ENCODE data around the gene VWDE. TPM values are rescaled to one million over a fixed set of nuclear protein-coding genes. Genes with fewer than 3 reads are reported as not detected.

The VWDE gene
- total RNA-seq, 1 experiment from 2014 or later = 13.7 TPM

DNA sequence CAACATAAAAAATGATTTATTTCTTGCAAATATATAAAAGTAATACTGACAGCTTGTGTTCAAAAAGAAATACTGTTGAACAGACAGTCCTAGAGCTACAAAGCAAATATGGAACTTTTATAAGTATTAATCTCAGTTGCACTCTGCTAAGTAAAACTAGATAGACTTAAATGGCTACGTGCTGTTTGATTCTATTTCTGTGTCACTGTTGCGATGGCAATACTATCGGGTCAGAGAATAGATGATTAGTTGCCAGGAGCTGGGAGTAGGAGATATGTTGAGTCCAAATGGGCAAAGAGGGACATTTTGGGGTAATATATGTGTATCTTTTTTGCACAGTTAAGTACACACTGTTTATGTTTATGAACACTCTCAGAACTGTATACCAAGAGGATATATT, 41.1 kb upstream of the VWDE start (continued):
- TF ChIP-seq TCF7L2 (IDR thresholded peaks at IDR 0.05; ENCODE audit: borderline replicate concordance, extremely low read depth, insufficient read depth, insufficient read length) (no peak), ELF1 (IDR thresholded peaks at IDR 0.05; ENCODE audit: borderline replicate concordance, low read depth) (no peak), SRF (IDR thresholded peaks at IDR 0.05; ENCODE audit: low read depth) (no peak)
- TF ChIP-seq, protein P1, sequence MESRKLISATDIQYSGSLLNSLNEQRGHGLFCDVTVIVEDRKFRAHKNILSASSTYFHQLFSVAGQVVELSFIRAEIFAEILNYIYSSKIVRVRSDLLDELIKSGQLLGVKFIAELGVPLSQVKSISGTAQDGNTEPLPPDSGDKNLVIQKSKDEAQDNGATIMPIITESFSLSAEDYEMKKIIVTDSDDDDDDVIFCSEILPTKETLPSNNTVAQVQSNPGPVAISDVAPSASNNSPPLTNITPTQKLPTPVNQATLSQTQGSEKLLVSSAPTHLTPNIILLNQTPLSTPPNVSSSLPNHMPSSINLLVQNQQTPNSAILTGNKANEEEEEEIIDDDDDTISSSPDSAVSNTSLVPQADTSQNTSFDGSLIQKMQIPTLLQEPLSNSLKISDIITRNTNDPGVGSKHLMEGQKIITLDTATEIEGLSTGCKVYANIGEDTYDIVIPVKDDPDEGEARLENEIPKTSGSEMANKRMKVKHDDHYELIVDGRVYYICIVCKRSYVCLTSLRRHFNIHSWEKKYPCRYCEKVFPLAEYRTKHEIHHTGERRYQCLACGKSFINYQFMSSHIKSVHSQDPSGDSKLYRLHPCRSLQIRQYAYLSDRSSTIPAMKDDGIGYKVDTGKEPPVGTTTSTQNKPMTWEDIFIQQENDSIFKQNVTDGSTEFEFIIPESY (IDR thresholded peaks at IDR 0.05; ENCODE audit: extremely low read depth, insufficient replicate concordance, low read length) = no peak
- TF ChIP-seq, protein P2, sequence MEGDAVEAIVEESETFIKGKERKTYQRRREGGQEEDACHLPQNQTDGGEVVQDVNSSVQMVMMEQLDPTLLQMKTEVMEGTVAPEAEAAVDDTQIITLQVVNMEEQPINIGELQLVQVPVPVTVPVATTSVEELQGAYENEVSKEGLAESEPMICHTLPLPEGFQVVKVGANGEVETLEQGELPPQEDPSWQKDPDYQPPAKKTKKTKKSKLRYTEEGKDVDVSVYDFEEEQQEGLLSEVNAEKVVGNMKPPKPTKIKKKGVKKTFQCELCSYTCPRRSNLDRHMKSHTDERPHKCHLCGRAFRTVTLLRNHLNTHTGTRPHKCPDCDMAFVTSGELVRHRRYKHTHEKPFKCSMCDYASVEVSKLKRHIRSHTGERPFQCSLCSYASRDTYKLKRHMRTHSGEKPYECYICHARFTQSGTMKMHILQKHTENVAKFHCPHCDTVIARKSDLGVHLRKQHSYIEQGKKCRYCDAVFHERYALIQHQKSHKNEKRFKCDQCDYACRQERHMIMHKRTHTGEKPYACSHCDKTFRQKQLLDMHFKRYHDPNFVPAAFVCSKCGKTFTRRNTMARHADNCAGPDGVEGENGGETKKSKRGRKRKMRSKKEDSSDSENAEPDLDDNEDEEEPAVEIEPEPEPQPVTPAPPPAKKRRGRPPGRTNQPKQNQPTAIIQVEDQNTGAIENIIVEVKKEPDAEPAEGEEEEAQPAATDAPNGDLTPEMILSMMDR (IDR thresholded peaks at IDR 0.05 in 2 of 3, conservative IDR thresholded peaks at IDR 0.05 in 1 of 3; ENCODE audit: borderline replicate concordance in 1 of 3, insufficient read depth in 1 of 3, low read depth in 2 of 3, low read length in 2 of 3) = no peak

DNA sequence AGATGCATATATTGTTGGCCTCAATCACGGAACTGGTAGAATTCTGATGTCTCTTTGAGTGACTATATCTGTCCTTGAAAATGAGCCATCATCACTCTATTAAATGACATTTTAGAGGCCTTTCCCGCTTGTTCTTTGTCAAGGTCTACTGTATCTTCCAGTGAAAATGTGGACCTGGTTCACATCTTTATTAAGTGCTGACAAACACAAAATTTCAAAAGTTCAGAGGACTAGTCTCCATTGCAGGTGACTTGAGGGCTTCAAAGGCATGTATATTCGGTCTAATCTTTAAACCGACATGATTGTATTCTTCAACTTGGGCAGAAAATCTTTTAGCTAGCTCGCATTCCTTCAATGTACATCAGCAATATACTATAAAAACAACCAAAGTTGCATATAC, 36.6 kb upstream of the VWDE start:
- DNase-seq (ENCODE audit: low read depth, low spot score) = no peak
- no peak overlapping the region for H3K27ac ChIP-seq (ENCODE audit: low read depth, low read length)
- ChIA-PET CTCF (no interaction called here), RAD21 (ENCODE audit: low non-redundant PET in 1 of 2, low total read pairs in 2 of 2, uncharacterized antibody in 2 of 2, unreplicated experiment in 2 of 2) (no interaction called here), POLR2A (no interaction called here)
- BruUV-seq (replicated peaks) = no TSS peak
- no peak overlapping the region for H3K9ac ChIP-seq (ENCODE audit: low read length)
- H3K9me3 ChIP-seq (ENCODE audit: control insufficient read depth in 1 of 2, insufficient read depth in 1 of 2, low read depth in 1 of 2, low read length in 2 of 2) = no peaks in the 10 kb centered on the region
- H3K9me2 ChIP-seq (ENCODE audit: insufficient read depth) = 0 out of 2 replicates have a peak, but pooled peaks cover 3% of the 10 kb centered on the region
- ATAC-seq = no peak
- H3K79me2 ChIP-seq (ENCODE audit: insufficient read depth, low read length) = no peaks in the 10 kb centered on the region
- peaks cover 0 to 7% of the 10 kb centered on the region in 2 experiments; a peak in 1 of 4 replicates for H3K4me1 ChIP-seq (ENCODE audit: control insufficient read depth in 1 of 2, insufficient read depth in 2 of 2, low read length in 2 of 2)
- no peaks in the 10 kb centered on the region for H4K20me1 ChIP-seq (ENCODE audit: insufficient read depth)
- no peaks in the 10 kb centered on the region for H3K36me3 ChIP-seq (ENCODE audit: control insufficient read depth in 1 of 2, insufficient read depth in 2 of 2, low read length in 2 of 2)
- no peak overlapping the region for H3K4me3 ChIP-seq (replicated peaks in 1 of 2; ENCODE audit: low read depth in 1 of 2, low read length in 2 of 2)
- no peaks in the 10 kb centered on the region for H3K27me3 ChIP-seq (ENCODE audit: insufficient read depth, low read length)
- H3K4me2 ChIP-seq (ENCODE audit: low read length) = no peak overlapping the region
- H2AFZ ChIP-seq (ENCODE audit: low read depth, low read length, poor library complexity, severe bottlenecking) = no peak overlapping the region
- intact Hi-C loops (cut with micrococcal nuclease) = no loop called here
- no peak for TF ChIP-seq RAD21 (IDR thresholded peaks at IDR 0.05; ENCODE audit: low read depth)
- TF ChIP-seq EZH2 (IDR thresholded peaks at IDR 0.05) = no peak
- no peak for TF ChIP-seq POLR2A (IDR thresholded peaks at IDR 0.05; ENCODE audit: borderline replicate concordance, extremely low read depth, insufficient read depth, insufficient read length)
- no peak for TF ChIP-seq REST (IDR thresholded peaks at IDR 0.05; ENCODE audit: low read depth)
- no peak for TF ChIP-seq CBX3 (IDR thresholded peaks at IDR 0.05; ENCODE audit: low read depth)
- TF ChIP-seq, protein P2 (IDR thresholded peaks at IDR 0.05 in 2 of 3, conservative IDR thresholded peaks at IDR 0.05 in 1 of 3; ENCODE audit: borderline replicate concordance in 1 of 3, insufficient read depth in 1 of 3, low read depth in 2 of 3, low read length in 2 of 3) = no peak
- TF ChIP-seq, protein P1 (IDR thresholded peaks at IDR 0.05; ENCODE audit: extremely low read depth, insufficient replicate concordance, low read length) = no peak
- no peak for TF ChIP-seq ELF1 (IDR thresholded peaks at IDR 0.05; ENCODE audit: borderline replicate concordance, low read depth)
